Right lobe of liver (tissue), 4 donors: ENCODE data around the gene DNAH2.

Experiments used
- POLR2A ChIP-seq: fragments of 450-650 bp; IDR thresholded peaks from one replicate; pipeline ENCODE4 v1.6.1; 2017; ENCODE audit warnings: antibody characterized with exemption, mild to moderate bottlenecking
- TF ChIP-seq, protein P1 (sequence below), 4 donors: fragments of 200-600 bp in 3 of 4; fragments of 450-650 bp in 1 of 4; IDR thresholded peaks; one replicate each; pipeline versions ENCODE4 v1.5.1 to v1.8.0; 2016 to 2022; ENCODE audit warnings: antibody characterized with exemption in 4 of 4, mild to moderate bottlenecking in 2 of 4
- donor health status: DM: no; HTN: no; CAD: no.
- donor health status: DM: no; HTN: no; CAD: no.
- donor health status: DM: no; HTN: yes; CAD: no.

DNA sequence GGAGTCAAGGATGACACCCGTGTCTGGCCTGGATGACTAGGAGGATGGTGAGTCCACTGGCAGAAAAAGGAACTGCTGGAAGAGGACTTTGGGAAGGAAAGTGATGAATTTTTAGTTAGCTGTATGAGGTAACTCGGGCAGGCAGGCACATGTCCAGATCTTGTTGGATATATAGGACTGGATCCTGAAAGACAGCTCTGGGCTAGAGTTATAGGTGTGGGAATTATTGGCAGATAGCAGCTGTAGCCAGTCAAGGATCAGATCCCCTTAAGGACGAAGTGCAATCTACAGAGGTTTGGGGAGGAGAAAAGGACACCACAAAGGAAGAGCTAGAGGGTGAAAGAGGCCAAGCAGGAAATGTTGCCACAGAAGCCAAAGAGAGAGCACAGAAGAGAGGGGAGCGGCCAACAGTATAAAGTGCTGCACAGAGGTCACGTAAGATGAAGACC, 150.4 kb downstream of the DNAH2 start:
- TF ChIP-seq, protein P1, sequence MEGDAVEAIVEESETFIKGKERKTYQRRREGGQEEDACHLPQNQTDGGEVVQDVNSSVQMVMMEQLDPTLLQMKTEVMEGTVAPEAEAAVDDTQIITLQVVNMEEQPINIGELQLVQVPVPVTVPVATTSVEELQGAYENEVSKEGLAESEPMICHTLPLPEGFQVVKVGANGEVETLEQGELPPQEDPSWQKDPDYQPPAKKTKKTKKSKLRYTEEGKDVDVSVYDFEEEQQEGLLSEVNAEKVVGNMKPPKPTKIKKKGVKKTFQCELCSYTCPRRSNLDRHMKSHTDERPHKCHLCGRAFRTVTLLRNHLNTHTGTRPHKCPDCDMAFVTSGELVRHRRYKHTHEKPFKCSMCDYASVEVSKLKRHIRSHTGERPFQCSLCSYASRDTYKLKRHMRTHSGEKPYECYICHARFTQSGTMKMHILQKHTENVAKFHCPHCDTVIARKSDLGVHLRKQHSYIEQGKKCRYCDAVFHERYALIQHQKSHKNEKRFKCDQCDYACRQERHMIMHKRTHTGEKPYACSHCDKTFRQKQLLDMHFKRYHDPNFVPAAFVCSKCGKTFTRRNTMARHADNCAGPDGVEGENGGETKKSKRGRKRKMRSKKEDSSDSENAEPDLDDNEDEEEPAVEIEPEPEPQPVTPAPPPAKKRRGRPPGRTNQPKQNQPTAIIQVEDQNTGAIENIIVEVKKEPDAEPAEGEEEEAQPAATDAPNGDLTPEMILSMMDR (IDR thresholded peaks at IDR 0.05), result no peak
- no peak for TF ChIP-seq POLR2A
